Measurements from ENCODE around the gene TBX5. TPM values are rescaled to one million over a fixed set of nuclear protein-coding genes. Genes with fewer than 3 reads are reported as not detected.

TBX5 gene
- 13.1 and 16.8 TPM in 2 replicates for total RNA-seq
- 15.9 and 19.4 TPM in 2 replicates for polyA plus RNA-seq
- 11.2 and 14.7 TPM in 2 replicates for polyA plus RNA-seq (2012)
- polyA minus RNA-seq (ENCODE audit: low replicate concordance) = 29.6 and 41.9 TPM in 2 replicates

DNA sequence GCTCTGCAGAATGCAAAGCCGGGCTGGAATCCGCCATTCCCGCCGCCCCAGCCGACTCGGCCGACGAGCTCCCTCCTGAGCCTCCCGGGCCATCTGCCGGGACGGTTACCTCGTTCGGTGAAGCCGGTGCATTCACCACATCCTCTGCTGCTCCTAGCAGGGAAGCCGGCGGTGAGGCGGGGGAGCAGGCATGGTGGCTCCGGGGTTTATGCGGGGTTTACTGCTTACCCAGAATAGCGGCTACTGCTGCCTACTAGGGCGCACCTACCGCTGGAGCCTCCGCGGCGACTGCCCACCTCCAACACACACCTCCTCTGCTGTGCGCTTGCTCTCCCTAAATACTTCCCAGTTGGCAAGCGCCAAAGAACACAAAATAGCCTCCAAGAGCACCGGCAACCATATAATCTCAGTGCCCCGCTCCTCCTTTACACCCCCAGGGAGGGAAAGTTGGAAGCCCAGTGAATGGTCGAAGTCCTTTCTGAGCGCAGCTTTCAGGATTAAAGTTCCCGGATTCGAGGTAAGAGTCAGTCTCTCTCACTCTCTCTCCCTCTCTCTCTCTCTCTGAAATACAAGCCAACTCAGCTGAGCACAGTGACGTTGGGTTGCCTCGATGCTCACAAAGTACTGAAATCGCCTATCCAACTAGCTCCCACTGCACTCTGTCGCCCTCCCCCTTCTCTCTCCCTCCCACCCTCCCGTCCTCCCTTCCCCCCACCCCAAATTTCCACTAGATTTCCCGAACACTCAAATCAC lies at the start of gene TBX5:
TBX5 (minus strand) TSS at position 626 of the 753 bp plus-strand sequence. CDS start 2,246 bp downstream, outside the sequence.
- no peaks in the 10 kb centered on the region for H3K27me3 ChIP-seq (ENCODE audit: control insufficient read depth, insufficient read depth, low read length)
- peaks cover 98% of the 10 kb centered on the region for H3K79me2 ChIP-seq (ENCODE audit: control insufficient read depth, insufficient read depth, low read length)
- TF ChIP-seq, protein P1, sequence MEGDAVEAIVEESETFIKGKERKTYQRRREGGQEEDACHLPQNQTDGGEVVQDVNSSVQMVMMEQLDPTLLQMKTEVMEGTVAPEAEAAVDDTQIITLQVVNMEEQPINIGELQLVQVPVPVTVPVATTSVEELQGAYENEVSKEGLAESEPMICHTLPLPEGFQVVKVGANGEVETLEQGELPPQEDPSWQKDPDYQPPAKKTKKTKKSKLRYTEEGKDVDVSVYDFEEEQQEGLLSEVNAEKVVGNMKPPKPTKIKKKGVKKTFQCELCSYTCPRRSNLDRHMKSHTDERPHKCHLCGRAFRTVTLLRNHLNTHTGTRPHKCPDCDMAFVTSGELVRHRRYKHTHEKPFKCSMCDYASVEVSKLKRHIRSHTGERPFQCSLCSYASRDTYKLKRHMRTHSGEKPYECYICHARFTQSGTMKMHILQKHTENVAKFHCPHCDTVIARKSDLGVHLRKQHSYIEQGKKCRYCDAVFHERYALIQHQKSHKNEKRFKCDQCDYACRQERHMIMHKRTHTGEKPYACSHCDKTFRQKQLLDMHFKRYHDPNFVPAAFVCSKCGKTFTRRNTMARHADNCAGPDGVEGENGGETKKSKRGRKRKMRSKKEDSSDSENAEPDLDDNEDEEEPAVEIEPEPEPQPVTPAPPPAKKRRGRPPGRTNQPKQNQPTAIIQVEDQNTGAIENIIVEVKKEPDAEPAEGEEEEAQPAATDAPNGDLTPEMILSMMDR (conservative IDR thresholded peaks at IDR 0.05 in 1 of 2, IDR thresholded peaks at IDR 0.05 in 1 of 2; ENCODE audit: low read depth in 1 of 2, low read length in 2 of 2) = no peak
- TF ChIP-seq EZH2 (IDR thresholded peaks at IDR 0.05; ENCODE audit: low read length, missing control alignments) = no peak
- H3K9ac ChIP-seq (ENCODE audit: insufficient read depth, low read length) = peak within 1 kb of the TSS; percentile 73
- H3K4me2 ChIP-seq (ENCODE audit: extremely low read depth, insufficient read depth, low read length) = peak within 1 kb of the TSS; percentile 96
- H3K27ac ChIP-seq (ENCODE audit: insufficient read depth, low read length) = peak within 1 kb of the TSS; percentile 92
- no peaks in the 10 kb centered on the region for H4K20me1 ChIP-seq (ENCODE audit: control insufficient read depth, extremely low read depth, insufficient read depth, low read length)
- H3K9me3 ChIP-seq (ENCODE audit: control insufficient read depth, insufficient read depth, low read depth, low read length) = no peaks in the 10 kb centered on the region
- H3K36me3 ChIP-seq (ENCODE audit: control insufficient read depth, insufficient read depth, low read length) = no peaks in the 10 kb centered on the region
- no peak within 1 kb of the TSS for H2AFZ ChIP-seq (ENCODE audit: low read length)
- H3K4me1 ChIP-seq (ENCODE audit: control insufficient read depth, extremely low read depth, insufficient read depth, low read length) = no peaks in the 10 kb centered on the region
- DNase-seq (ENCODE audit: low read depth in 2 of 2) = peak in 1 of 2 donors; percentile 97
- peak within 1 kb of the TSS; percentile 38 to 86 (median 73) for H3K4me3 ChIP-seq (replicated peaks in 1 of 4; ENCODE audit: control extremely low read depth in 1 of 4, insufficient read depth in 1 of 4, low read depth in 3 of 4, low read length in 4 of 4)

DNA sequence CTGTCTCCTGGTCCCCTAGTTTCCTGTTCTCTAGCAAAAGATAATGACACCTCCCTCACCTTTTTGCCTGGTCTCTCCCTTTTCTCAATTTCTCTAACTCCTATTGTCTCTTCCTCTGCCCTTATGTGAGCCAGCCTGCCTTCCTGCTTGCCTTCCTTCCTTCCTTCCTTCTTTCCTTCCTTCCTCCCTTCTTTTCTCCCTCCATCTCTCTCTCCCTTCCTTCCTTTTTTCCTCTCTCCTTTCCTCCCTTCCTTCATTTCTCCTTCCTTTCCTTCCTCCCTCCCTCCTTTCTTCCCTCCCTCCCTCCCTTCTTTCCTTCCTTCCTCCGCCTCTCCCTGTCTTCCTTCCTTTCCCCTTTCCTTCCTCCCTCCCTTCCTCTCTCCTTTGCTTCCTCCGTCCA lies 45.7 kb upstream of the TBX5 start:
- peaks cover 24% of the 10 kb centered on the region for H3K27me3 ChIP-seq (ENCODE audit: control insufficient read depth, insufficient read depth, low read length)
- DNase-seq (ENCODE audit: low read depth in 2 of 2) = no peak
- no peak for TF ChIP-seq EZH2 (IDR thresholded peaks at IDR 0.05; ENCODE audit: low read length, missing control alignments)
- TF ChIP-seq, protein P1 (conservative IDR thresholded peaks at IDR 0.05 in 1 of 2, IDR thresholded peaks at IDR 0.05 in 1 of 2; ENCODE audit: low read depth in 1 of 2, low read length in 2 of 2) = no peak

DNA sequence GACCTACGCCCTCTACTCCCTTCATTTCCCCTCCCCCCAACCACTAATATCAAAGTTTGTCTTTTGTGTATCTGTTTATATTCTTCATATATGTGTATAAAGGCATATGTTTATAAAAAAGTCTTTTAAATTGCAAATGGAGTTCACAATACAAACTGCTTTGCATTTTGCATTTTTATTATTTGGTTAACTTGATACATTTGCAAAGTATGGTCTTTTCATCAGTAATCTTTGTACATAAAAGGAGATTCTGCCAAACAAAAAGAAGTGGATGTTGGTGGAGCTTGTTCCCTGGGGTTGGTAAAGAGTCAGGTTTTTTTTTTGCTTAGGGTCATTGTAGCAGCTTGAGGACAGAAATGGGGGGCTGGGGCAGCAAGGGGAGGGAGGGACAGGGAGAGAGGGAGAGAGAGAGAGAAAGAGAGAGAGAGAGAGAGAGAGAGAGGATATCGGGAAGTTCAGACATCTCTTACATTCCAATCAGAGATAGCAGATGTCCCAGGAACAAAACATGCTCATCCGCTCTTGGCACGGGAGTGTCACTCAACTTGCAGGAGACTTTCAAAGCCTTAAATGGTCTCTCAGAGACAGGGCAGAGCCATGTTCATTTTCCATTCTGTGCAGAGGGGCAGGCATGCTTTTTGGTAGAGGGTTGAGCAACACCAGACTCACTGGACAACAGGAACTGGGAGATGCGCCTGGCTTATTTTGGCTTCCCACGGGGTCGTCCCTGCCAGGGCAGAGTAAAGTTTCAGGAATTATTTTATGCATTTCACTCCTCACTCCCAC lies 44.8 kb upstream of the TBX5 start:
- Histone ChIP-seq H3K36me3 (ENCODE audit: control insufficient read depth, insufficient read depth, low read length) (no peaks in the 10 kb centered on the region), H3K4me1 (ENCODE audit: control insufficient read depth, extremely low read depth, insufficient read depth, low read length) (no peaks in the 10 kb centered on the region), H3K9ac (ENCODE audit: insufficient read depth, low read length) (no peak overlapping the region), H3K4me2 (ENCODE audit: extremely low read depth, insufficient read depth, low read length) (no peak overlapping the region), H3K27me3 (ENCODE audit: control insufficient read depth, insufficient read depth, low read length) (peaks cover 32% of the 10 kb centered on the region), H3K27ac (ENCODE audit: insufficient read depth, low read length) (no peak overlapping the region), H2AFZ (ENCODE audit: low read length) (no peak overlapping the region), H4K20me1 (ENCODE audit: control insufficient read depth, extremely low read depth, insufficient read depth, low read length) (no peaks in the 10 kb centered on the region), H3K79me2 (ENCODE audit: control insufficient read depth, insufficient read depth, low read length) (no peaks in the 10 kb centered on the region), H3K9me3 (ENCODE audit: control insufficient read depth, insufficient read depth, low read depth, low read length) (no peaks in the 10 kb centered on the region), H3K4me3 (replicated peaks in 1 of 4; ENCODE audit: control extremely low read depth in 1 of 4, insufficient read depth in 1 of 4, low read depth in 3 of 4, low read length in 4 of 4) (no peak overlapping the region)
- no peak for TF ChIP-seq EZH2 (IDR thresholded peaks at IDR 0.05; ENCODE audit: low read length, missing control alignments)
- TF ChIP-seq, protein P1 (conservative IDR thresholded peaks at IDR 0.05 in 1 of 2, IDR thresholded peaks at IDR 0.05 in 1 of 2; ENCODE audit: low read depth in 1 of 2, low read length in 2 of 2) = no peak
- DNase-seq (ENCODE audit: low read depth in 2 of 2) = no peak

More for the DNA sequence above, 45.7 kb upstream of the TBX5 start:
- H3K4me3 ChIP-seq (replicated peaks in 1 of 4; ENCODE audit: control extremely low read depth in 1 of 4, insufficient read depth in 1 of 4, low read depth in 3 of 4, low read length in 4 of 4) = no peak overlapping the region
- no peaks in the 10 kb centered on the region for H3K36me3 ChIP-seq (ENCODE audit: control insufficient read depth, insufficient read depth, low read length)
- H4K20me1 ChIP-seq (ENCODE audit: control insufficient read depth, extremely low read depth, insufficient read depth, low read length) = no peaks in the 10 kb centered on the region
- no peak overlapping the region for H2AFZ ChIP-seq (ENCODE audit: low read length)
- no peak overlapping the region for H3K9ac ChIP-seq (ENCODE audit: insufficient read depth, low read length)
- H3K4me1 ChIP-seq (ENCODE audit: control insufficient read depth, extremely low read depth, insufficient read depth, low read length) = no peaks in the 10 kb centered on the region
- H3K9me3 ChIP-seq (ENCODE audit: control insufficient read depth, insufficient read depth, low read depth, low read length) = no peaks in the 10 kb centered on the region
- no peak overlapping the region for H3K27ac ChIP-seq (ENCODE audit: insufficient read depth, low read length)
- no peak overlapping the region for H3K4me2 ChIP-seq (ENCODE audit: extremely low read depth, insufficient read depth, low read length)
- H3K79me2 ChIP-seq (ENCODE audit: control insufficient read depth, insufficient read depth, low read length) = no peaks in the 10 kb centered on the region
